ENCODE measurements around the gene SLC7A6OS.

The SLC7A6OS gene

DNA sequence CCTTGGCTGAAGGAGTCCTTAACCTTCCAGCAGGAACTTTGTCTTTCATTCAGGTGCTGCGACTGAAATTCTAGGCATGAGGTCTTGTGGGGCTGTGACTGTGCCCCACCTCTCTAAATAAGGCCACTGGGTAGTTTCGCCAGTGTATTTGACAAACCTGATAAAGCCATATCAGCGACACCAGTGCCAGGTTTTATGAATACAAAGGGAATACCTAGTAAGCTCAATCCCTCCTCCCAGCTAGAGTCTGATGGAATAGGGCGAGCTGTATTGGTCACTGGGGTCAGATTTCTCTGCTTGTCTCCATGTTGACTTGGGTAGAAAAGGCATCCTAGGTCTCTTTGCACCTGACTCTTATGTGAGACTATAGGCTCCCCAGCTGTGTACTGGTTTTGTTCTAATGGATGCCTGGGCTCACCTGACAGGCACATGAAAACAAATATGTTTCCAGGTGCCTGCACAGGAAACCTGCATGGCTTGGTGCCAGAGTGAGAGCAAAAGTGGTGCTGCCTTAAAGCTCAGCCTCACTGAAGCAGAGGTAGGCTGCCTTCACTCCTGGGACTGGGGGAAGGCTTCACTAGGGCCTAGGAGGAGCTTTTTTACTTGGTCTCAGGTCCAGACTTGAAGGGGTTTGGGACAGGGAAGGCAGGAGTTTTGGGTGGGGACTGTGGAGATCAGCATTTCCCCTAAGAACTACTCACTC is 38.1 kb downstream of the SLC7A6OS start:
- DNase-seq = no peak
- TF ChIP-seq POLR2A (IDR thresholded peaks at IDR 0.05; ENCODE audit: low read length) = no peak
- TF ChIP-seq GATA1 (IDR thresholded peaks at IDR 0.05; ENCODE audit: low read depth, low read length) = no peak

GRCh38 chr16:68270353-68270752 is 40.4 kb downstream of the SLC7A6OS start:
- TF ChIP-seq GATA1 (IDR thresholded peaks at IDR 0.05; ENCODE audit: low read depth, low read length) = no peak
- TF ChIP-seq POLR2A (IDR thresholded peaks at IDR 0.05; ENCODE audit: low read length) = no peak

GRCh38 chr16:68269793-68270192 is 41.0 kb downstream of the SLC7A6OS start:
- TF ChIP-seq POLR2A (IDR thresholded peaks at IDR 0.05; ENCODE audit: low read length) = no peak
- TF ChIP-seq GATA1 (IDR thresholded peaks at IDR 0.05; ENCODE audit: low read depth, low read length) = no peak
- DNase-seq = no peak

More at GRCh38 chr16:68270353-68270752, 40.4 kb downstream of the SLC7A6OS start:
- no peak for DNase-seq

DNA sequence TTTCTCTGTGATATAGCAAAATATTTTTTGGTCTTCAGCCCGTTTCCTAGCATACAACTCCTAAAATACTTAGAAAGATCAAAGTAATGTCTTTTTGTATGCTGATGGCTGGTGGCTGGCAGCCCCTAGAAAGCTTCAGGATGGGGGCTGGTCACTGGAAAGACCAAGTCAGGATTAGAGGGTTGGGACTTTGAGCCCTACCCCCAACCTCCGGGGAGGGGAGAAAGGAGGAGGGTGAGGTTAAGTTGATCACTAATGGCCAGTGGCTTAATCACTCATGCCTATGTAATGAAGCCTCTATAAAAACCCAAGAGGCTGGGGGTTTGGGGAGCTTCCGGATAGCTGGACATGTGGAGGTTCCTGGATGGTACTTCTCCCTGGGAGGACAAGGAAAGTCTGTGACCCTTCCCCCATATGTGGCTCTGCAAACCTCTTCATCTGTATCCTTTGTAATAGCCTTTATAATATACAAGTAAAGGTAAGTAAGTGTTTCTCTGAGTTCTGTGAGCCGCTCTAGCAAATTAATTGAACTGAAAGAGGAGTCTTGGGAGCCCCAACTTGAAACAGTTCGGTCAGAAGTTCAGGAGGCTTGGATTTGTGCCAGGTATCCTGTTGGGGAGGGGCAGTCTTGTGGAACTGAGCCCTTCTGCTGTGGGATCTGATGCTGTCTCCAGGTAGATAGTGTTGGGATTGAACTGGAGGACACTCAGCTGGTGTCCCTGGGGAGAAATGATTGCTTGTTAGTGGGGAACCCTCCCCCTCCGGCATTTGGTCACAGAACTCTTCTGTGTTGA is 42.9 kb downstream of the SLC7A6OS start:
- no peak for TF ChIP-seq GATA1 (IDR thresholded peaks at IDR 0.05; ENCODE audit: low read depth, low read length)
- no peak for TF ChIP-seq POLR2A (IDR thresholded peaks at IDR 0.05; ENCODE audit: low read length)
- no peak for DNase-seq

- DNase-seq = peak; percentile 65 to 69
- no peak for TF ChIP-seq GATA1 (IDR thresholded peaks at IDR 0.05; ENCODE audit: low read depth, low read length)
- no peak for TF ChIP-seq POLR2A (IDR thresholded peaks at IDR 0.05; ENCODE audit: low read length)
Measured at GRCh38 chr16:68265078-68265920, 45.4 kb downstream of the SLC7A6OS start.

- TF ChIP-seq GATA1 (IDR thresholded peaks at IDR 0.05; ENCODE audit: low read depth, low read length) (no peak), POLR2A (IDR thresholded peaks at IDR 0.05; ENCODE audit: low read length) (peak; percentile 66)
- peak; percentile 91 to 95 for DNase-seq
Measured at GRCh38 chr16:68264128-68265077, 46.3 kb downstream of the SLC7A6OS start, which contains the start of gene SLC7A6. Gene SLC7A6 (plus strand): TSS chr16:68264526. CDS start chr16:68274727, 10,201 bp downstream.

- TF ChIP-seq GATA1 (IDR thresholded peaks at IDR 0.05; ENCODE audit: low read depth, low read length) (no peak), POLR2A (IDR thresholded peaks at IDR 0.05; ENCODE audit: low read length) (no peak)
- DNase-seq = no peak
Measured at GRCh38 chr16:68263559-68264127, 47.1 kb downstream of the SLC7A6OS start.

DNA sequence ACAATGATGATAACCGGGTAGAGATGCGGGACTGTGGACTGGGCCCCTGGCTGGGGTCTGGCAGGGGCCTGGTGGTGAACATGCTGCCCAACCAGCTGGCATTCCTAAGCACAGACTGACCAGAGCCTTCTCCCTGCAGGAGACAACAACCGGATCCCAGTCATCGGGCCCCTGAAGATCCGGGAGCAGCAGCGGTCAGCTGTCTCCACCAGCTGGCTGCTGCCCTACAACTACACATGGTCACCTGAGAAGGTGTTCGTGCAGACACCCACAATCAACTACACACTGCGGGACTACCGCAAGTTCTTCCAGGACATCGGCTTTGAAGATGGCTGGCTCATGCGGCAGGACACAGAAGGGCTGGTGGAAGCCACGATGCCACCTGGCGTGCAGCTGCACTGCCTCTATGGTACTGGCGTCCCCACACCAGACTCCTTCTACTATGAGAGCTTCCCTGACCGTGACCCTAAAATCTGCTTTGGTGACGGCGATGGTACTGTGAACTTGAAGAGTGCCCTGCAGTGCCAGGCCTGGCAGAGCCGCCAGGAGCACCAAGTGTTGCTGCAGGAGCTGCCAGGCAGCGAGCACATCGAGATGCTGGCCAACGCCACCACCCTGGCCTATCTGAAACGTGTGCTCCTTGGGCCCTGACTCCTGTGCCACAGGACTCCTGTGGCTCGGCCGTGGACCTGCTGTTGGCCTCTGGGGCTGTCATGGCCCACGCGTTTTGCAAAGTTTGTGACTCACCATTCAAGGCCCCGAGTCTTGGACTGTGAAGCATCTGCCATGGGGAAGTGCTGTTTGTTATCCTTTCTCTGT is 51.5 kb downstream of the SLC7A6OS start:
- no peak for TF ChIP-seq POLR2A (IDR thresholded peaks at IDR 0.05; ENCODE audit: low read length)
- no peak for TF ChIP-seq GATA1 (IDR thresholded peaks at IDR 0.05; ENCODE audit: low read depth, low read length)
- DNase-seq = no peak

GRCh38 chr16:68257906-68258800 is 52.6 kb downstream of the SLC7A6OS start:
- no peak for TF ChIP-seq GATA1 (IDR thresholded peaks at IDR 0.05; ENCODE audit: low read depth, low read length)
- TF ChIP-seq POLR2A (IDR thresholded peaks at IDR 0.05; ENCODE audit: low read length) = no peak
- DNase-seq = peak in 1 of 2 experiments; percentile 18

DNA sequence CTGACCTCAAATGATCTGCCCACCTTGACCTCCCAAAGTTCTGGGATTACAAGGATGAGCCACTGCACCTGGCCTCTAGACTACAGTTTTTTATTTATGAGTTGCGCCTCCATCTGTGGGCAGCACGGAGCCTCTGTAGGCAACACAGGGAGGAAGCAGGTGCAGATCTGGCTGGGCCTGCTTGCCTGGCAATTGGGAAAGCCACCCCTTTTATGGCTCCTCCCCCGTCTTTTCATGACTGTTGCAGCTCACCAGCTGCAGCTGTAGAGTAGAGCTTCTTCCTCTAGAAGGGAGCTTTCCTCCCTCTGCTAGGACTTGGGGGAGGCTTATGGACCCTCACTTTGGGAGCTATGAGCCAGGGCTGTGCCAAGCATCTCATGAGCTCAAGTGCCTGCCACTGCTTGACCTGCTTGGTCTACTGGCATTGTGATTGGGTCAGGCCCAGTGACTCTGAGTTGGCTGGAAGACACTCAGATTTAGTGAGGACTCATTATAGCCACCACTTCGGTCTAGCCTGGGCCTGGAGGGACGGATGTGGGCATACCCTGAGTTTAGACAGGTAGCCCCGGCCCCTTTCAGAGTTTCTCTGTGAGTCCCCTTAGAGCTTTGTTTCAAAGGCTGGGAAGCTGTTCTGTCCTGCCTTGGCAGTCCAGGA is 53.4 kb downstream of the SLC7A6OS start:
- TF ChIP-seq POLR2A (IDR thresholded peaks at IDR 0.05; ENCODE audit: low read length) (no peak), GATA1 (IDR thresholded peaks at IDR 0.05; ENCODE audit: low read depth, low read length) (no peak)
- no peak for DNase-seq
